Transverse colon (tissue), 3 donors: Measurements from ENCODE around the gene KIF1B.

Experiments used
- CTCF ChIP-seq, 5 experiments: fragments of 200-600 bp in 3 of 5; fragments of 450-650 bp in 2 of 5; sonication (generic) in 3 of 5; IDR thresholded peaks; 1 replicate in 2 of 5; 2 replicates in 3 of 5; pipeline ENCODE4 v1.5.1; 2016 to 2017; ENCODE audit warnings: antibody characterized with exemption in 5 of 5, inconsistent platforms in 3 of 5, mild to moderate bottlenecking in 2 of 5, moderate library complexity in 1 of 5
- POLR2A ChIP-seq: fragments of 450-650 bp; IDR thresholded peaks from one replicate; pipeline ENCODE4 v1.6.1; 2016; ENCODE audit warnings: antibody characterized with exemption, mild to moderate bottlenecking, moderate library complexity

DNA sequence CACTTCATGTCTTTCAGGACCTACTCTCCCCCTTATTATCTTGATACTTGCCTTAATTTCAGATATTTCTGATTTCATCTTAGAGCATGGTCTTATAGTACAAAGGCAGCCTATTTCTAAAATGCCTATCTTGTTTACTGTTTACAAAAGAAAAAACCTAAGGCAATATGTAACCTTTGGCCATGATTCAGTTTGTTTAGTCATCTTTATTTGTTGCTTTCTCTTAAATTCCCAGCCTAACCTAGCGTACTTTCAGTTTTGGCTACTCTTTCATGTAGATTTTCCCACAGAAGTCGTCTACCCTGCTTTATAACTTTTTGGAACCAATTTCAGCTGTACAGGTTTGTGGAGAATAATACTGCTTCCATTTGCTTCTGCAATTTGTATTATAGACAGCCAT, 81.8 kb downstream of the KIF1B start:
- no peak for TF ChIP-seq CTCF (IDR thresholded peaks at IDR 0.05)
- TF ChIP-seq POLR2A = no peak
